NT2/D1 (cell line): Measurements from ENCODE around the gene SCNN1B.

Source experiments
- YY1 ChIP-seq: IDR thresholded peaks from 2 replicates; pipeline ENCODE4 v1.6.1; 2011; ENCODE audit not compliant: insufficient read length, insufficient read depth
- ZNF274 ChIP-seq: IDR thresholded peaks from 2 replicates; pipeline ENCODE4 v1.6.1; 2011; ENCODE audit warnings: mild to moderate bottlenecking, low read depth, low read length

DNA sequence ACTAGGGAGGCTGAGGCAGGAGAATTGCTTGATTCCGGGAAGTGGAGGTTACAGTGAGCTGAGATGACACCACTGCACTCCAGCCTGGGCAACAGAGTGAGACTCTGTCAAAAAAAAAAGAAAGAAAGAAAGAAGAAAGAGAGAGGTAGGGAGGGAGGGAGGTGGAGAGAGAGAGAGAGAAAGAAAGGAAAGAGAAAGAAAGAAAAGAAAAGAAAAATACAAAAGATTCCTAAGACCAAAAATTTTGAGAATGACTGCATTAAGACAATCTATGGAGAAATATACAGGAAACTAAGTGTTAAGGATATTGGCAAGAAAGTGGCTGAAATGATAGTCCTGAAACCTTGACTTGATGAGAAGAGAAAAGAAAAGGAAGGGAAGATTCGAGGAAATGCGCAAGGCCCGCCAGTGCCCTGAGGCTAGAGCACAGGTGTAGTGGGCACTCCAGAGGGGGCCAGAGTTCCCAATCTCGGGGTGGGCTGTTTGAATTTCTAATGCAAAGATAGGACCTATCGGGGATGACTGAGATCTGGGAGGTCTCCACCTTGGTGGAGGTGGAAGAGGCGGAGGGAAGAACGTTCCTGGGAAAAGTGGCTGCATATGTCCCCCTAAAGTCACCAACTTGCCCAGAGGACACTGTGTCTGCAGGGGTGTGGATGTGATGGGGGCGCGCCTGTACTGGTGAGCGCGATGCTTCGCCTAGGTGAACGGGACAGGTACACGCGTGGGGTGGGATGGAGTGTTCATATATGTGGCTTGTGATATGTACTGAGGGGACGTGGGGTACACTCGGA, 654 bp upstream of the SCNN1B start:
- TF ChIP-seq YY1 (no peak), ZNF274 (no peak)
